HG03060 (cell line): ENCODE measurements around the gene COL23A1.

Source experiments
- ATAC-seq: cut with Tn5 transposase; IDR thresholded peaks from one replicate; pipeline ENCODE4 v1.9.1; 2021; ENCODE audit warnings: low read depth, moderate number of reproducible peaks; ENCODE audit not compliant: unreplicated experiment

The COL23A1 gene

DNA sequence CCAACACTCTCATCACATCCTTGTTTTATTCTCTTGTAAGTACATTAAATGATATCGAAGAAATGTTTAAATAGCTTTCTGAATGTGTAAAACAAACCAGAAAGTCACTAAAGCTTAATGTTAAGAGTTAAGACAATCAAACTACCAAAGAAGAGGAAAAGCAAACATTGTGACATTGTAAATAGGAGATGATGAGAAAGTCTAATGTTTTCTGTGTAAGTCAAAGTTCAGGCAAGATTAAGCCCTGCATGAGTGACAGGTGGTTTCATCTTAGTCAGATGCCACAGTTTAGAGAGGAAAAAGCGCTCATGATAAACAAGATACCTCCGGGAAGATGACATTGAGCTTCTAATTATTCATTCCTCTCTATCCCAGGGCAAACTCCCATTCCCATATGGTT lies 306.7 kb downstream of the COL23A1 start:
- ATAC-seq, result no peak

GRCh38 chr5:178282391-178282790 lies 307.8 kb downstream of the COL23A1 start:
- no peak for ATAC-seq

GRCh38 chr5:178281331-178281730 lies 308.9 kb downstream of the COL23A1 start:
- no peak for ATAC-seq

DNA sequence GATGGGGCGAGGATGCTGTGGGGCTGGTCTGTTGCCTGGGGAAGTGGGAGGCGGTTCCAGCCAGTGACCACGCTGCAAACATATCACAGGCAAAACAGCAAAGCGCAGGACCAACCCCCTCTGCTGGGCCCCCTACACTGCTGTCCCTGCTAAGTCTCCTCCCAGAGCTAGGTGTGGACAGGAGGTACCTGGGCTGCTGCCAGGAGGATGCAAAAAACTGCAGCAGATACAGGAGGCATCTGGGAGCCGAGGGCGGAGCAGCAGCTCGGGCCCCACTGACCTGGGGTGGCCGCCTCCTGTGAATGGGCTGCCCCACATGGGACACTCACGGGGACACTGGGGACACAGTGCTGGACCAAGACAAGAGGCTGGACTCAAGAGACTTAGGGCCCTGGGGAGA lies 309.6 kb downstream of the COL23A1 start:
- no peak for ATAC-seq

- ATAC-seq, result no peak
These were observed 310.3 kb downstream of the COL23A1 start for GRCh38 chr5:178279723-178280438.

- ATAC-seq, result no peak
These were observed 311.0 kb downstream of the COL23A1 start for GRCh38 chr5:178279026-178279722.

DNA sequence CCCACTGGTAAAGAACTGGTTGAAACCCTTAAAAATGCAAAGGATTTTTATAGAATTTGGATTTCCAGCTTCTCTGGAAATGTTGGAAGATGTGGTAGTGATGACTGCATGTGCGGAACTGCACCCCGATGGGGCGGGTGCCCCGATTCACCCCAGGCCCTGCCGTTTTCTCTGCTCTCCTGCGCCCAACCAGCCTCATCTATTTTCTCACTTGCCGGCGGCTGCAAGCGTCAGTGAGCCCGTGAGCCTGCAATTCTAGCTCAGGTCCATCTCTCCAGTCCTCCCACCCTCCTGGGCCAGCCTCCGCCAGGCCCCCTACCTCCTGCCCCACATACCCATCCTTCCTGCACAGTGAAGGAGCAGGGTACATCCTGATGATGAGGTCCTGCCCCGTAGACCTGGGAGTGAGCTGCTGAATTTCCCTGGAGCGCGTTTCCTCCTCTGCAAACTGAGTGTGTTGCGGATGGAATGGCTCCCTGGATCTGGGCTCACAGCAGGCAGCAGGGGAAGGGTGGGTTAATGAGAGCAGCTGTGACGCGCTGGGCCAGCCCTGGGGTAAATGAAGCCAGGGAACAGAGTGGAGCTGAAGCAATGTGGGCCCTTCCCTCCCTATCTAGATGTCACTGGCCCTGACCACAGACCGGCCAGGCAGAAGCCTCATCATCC lies 311.7 kb downstream of the COL23A1 start:
- no peak for ATAC-seq

GRCh38 chr5:178277866-178278265 lies 312.3 kb downstream of the COL23A1 start:
- ATAC-seq, result no peak

DNA sequence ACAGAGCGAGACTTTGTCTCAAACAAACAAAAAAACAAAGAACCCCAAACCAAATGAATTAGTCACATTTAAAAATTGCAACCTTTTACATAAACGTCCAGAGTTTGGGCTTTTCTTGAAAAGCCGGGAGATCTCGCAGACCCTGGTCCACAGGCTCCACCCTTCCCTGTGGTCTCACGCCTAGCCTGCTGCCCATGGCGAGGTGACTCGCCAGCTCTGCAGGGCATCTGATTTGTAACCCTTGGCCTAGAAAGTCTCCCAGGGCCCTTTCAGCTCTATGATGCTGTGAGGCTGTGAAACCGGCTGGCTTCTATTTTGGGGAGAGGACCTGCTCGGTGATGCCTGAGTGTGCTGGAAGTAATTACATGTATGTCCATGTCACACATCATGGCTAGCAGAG lies 312.8 kb downstream of the COL23A1 start:
- ATAC-seq, result no peak

DNA sequence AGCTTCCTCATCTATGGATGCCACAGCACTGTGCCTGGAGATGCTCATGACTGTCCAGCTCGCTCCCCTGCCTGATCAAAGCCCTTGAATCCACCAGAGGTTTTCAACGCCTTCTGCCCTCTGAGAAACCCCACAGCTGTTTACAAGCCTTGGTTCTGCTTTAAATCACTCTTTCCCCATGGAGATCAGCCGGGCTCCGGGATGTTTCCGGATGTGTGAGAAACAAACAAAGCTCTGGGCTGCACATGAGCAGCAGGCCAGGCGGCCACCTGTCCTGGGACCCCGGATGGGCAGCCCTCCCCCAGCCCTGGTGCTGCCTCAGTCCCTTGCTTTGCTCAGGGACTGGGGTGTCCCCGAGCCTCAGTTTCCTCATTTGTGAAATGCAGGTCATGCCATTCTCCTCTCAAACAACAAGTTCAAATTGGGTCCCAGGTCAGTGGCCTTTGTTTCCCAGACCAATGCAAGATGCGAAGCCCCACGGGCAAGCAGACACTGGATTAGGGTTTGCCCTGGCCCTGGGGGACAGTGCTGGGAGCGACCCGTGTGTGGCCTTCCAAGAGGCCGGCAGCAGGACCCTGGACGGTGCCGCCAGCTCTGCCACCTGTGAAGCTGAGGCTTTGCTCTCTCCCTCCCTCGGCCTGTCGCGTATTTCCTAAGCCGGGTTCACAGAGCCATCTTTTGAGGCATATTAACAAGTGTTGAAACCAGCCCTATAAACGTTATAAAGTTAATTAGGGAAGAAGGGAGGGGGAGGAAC lies 315.2 kb downstream of the COL23A1 start:
- ATAC-seq, result no peak

DNA sequence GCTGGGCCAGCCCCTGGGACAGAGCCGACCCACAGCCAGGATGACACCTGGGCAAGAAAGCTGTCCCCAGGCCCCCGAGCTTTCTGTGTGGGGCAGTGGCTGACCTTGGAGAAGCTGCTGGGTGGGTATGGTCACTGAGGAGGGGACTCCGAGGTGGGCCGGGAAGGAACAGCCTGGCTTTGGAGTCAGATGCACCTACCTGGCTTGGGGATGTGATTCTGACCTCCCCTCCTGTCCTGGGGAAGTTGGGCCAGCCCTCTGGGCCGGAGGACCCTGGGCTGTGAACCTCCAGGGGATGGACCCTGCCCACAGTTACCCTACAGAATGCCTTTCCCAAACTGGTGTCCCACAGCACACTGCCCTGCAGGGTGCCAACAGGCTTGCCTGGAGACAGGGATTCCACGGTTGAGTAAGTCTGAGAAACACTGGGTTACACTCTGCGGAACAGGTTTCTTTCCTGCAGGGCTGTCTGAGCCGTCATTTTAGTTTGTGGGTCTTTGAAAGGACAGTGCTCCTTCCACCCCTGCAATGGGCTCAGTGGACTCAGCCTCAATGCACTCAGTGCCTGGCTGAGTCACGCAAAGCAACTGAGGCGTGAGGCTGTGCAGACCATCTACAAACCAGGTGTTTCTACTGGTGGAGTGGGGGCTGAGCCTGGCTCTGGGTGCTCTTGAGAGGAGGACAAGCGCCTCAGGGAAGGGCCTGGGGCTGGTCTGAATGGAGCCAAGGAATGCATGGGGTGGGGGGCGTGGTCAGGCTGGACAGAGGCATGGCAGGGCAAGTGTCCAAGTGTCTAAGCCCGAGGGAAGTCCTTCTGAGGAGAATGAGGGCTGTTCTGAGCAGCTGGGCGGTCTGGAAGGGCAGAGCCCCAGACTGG lies 316.3 kb downstream of the COL23A1 start:
- no peak for ATAC-seq

DNA sequence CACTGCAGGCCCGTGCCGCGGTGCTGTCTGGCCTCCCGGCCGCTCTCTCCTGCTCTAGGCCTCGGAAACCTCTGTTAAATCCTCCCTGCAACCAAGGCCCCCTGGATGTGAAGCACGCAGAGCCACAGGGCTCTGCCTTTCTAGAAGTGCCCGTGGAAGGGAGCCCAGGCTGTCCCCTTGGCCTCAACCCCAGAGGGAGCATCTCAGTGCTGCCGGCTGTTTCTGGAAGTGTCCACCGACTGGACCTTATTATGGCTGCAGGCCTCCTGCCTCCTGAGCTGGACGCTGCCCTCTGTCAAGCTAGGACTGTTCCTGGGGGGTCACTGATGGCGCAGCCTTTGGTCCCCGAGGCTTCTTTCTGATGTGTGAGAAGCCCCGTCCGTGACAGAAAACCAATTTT lies 317.2 kb downstream of the COL23A1 start:
- ATAC-seq, result no peak

- no peak for ATAC-seq
These were observed 317.6 kb downstream of the COL23A1 start for GRCh38 chr5:178272591-178272990.

GRCh38 chr5:178271726-178272479 lies 318.3 kb downstream of the COL23A1 start:
- no peak for ATAC-seq

- ATAC-seq, result no peak
These were observed 319.0 kb downstream of the COL23A1 start for GRCh38 chr5:178271231-178271630.

- no peak for ATAC-seq
These were observed 320.7 kb downstream of the COL23A1 start for GRCh38 chr5:178269499-178269898.

DNA sequence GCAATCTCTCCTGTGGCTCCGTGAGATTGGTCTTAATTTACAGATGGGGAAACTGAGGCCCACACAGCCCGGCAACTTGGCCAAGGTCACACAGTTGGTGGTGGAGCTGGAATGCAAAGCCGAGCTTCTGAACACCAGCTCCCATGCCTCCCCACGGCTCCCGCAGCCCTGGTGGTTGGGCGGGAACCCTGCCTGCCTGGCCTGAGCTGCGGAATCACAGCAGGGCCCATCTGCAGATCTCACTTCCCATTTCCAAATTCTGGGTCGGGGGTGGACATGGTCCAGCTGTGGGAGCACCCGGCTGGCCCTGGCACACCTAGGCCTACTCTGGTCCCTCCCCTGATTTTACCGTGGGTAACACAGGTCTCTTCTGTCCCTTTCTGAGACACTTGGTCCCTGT lies 322.3 kb downstream of the COL23A1 start:
- ATAC-seq, result no peak

GRCh38 chr5:178267245-178267644 lies 322.9 kb downstream of the COL23A1 start:
- ATAC-seq, result no peak

DNA sequence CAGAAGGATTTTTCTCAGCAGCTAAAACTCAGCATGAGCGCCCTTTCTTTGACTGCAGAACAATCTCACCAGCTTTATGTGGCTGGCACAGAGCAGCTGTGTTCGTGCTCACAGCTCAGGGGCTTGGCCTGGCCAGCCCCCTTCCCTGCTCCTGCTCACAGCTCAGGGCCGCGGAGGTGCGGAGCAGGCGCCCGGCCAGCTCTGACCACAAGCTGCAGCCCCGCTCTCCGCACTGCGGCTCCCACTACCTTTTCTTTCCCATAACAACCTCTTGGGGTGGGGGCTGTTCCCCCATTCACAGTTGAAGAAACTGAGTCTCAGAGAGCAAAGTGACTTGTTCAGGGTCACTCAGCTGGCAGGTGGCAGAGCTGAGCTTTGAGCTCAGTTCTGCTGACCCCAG lies 323.6 kb downstream of the COL23A1 start:
- ATAC-seq, result no peak
